HUES64 (cell line): Measurements from ENCODE around the gene ZRANB3.
"Not testable (repeated sequence)": the region's sequence is repeated elsewhere in the genome, so short reads cannot be mapped to it uniquely, and the experiment has no call there.

Experiments used
- H3K27ac ChIP-seq: 2 replicates; pipeline ENCODE4 v1.7.0; 2013; ENCODE audit warnings: low read depth, low read length, inconsistent platforms
- H3K27me3 ChIP-seq: 2 replicates; pipeline ENCODE4 v1.6.1; 2013; ENCODE audit warnings: mild to moderate bottlenecking, low read length; ENCODE audit not compliant: insufficient read depth
- H3K36me3 ChIP-seq: 2 replicates; pipeline ENCODE4 v1.6.1; 2013; ENCODE audit warnings: mild to moderate bottlenecking, low read length; ENCODE audit not compliant: insufficient read depth
- H3K4me1 ChIP-seq: 2 replicates; pipeline ENCODE4 v1.6.1; 2013; ENCODE audit warnings: mild to moderate bottlenecking, low read length, moderate library complexity; ENCODE audit not compliant: insufficient read depth
- H3K4me3 ChIP-seq: 2 replicates; pipeline ENCODE4 v1.5.1; 2013; ENCODE audit warnings: mild to moderate bottlenecking, low read length, moderate library complexity
- H3K9ac ChIP-seq: 2 replicates; pipeline ENCODE4 v1.6.1; 2013; ENCODE audit warnings: mild to moderate bottlenecking, low read depth, low read length
- H3K9me3 ChIP-seq: 2 replicates; pipeline ENCODE4 v1.6.1; 2013; ENCODE audit warnings: low read depth, low read length; ENCODE audit not compliant: insufficient read depth
- WGBS: fragments of 150-250, 120-280 bp; methylation state at CpG from one replicate; pipeline ENCODE4 v1.1.7; 2013; ENCODE audit warnings: missing lambda C conversion rate; 5-methylcytosine and 5-hydroxymethylcytosine counted together

Gene ZRANB3

DNA sequence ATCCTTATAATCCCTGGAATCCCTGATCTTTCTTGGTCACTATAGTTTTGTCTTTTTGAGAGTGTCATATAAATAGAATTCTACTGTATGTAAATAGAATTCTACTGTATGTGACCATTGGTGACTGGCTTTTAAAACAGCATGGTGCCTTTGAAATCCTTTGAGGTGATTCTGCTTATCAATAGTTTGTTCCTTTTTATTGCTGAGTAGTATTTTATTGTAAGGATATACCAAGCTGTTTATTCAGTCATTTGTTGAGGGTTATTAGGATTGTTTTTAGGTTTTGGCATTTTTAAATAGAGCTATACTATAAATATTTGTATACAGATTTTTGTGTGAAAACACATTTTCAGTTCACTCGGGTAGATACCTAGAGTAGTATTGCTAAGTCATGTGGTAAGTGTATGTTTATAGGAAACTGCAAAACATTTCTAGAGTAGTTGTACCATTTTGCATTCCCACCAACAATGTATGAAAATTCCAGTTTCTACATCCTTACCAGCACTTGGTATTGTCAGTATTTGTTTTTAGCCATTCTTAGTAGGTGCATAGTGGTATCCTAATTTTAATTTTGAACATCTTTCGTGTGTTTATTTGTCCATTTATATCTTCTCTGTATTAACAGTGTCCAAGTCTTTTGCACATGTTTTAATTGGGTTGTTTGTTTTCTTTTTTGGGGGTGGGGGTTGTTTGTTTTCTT, 433.3 kb downstream of the ZRANB3 start:
- Histone ChIP-seq H3K9me3 (no peaks in the 10 kb centered on the region), H3K9ac (no peak overlapping the region), H3K4me1 (no peaks in the 10 kb centered on the region), H3K27me3 (no peaks in the 10 kb centered on the region), H3K4me3 (no peak overlapping the region), H3K27ac (no peak overlapping the region), H3K36me3 (peaks cover 34% of the 10 kb centered on the region)
- 83% methylated on average over 2 of the region's 2 CpGs for WGBS

- Histone ChIP-seq H3K4me1 (no peaks in the 10 kb centered on the region), H3K27ac (no peak overlapping the region), H3K4me3 (no peak overlapping the region), H3K36me3 (peaks cover 31% of the 10 kb centered on the region), H3K9ac (no peak overlapping the region), H3K9me3 (no peaks in the 10 kb centered on the region), H3K27me3 (no peaks in the 10 kb centered on the region)
- WGBS, result 80% methylated on average over 2 of the region's 4 CpGs
Measured at GRCh38 chr2:135096665-135097446, 434.2 kb downstream of the ZRANB3 start.

DNA sequence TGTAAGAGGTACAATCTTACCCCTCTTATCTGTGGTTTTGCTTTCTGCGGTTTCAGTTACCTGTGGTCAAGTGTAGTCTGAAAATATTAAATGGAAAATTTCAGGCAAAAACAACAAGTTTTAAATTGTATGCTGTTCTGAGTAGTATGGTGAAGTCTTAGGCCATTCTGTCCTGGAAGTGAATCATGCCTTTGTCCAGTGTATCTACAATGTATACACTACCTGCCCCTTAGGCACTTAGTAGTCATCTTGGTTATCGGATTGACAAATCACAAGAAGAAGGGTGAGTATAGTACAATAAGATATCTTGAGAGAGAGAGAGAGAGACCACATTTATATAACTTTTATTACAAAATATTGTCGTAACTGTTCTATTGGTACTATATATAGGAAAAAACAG, 435.4 kb downstream of the ZRANB3 start:
- Histone ChIP-seq H3K4me1 (no peaks in the 10 kb centered on the region), H3K4me3 (no peak overlapping the region), H3K27ac (no peak overlapping the region), H3K9ac (no peak overlapping the region), H3K9me3 (no peaks in the 10 kb centered on the region), H3K36me3 (peaks cover 29% of the 10 kb centered on the region), H3K27me3 (no peaks in the 10 kb centered on the region)
- WGBS, result 93% methylated on average over 1 of the region's 3 CpGs

- 98% methylated on average over 2 of the region's 2 CpGs for WGBS
- no peak overlapping the region for H3K9ac ChIP-seq
- H3K36me3 ChIP-seq, result peaks cover 29% of the 10 kb centered on the region
- no peaks in the 10 kb centered on the region for H3K4me1 ChIP-seq
- H3K4me3 ChIP-seq, result no peak overlapping the region
- H3K27ac ChIP-seq, result no peak overlapping the region
- H3K9me3 ChIP-seq, result no peaks in the 10 kb centered on the region
- no peaks in the 10 kb centered on the region for H3K27me3 ChIP-seq
Measured at GRCh38 chr2:135094508-135094907, 436.5 kb downstream of the ZRANB3 start.

GRCh38 chr2:135093670-135094330, 437.2 kb downstream of the ZRANB3 start:
- no peak overlapping the region for H3K27ac ChIP-seq
- H3K9ac ChIP-seq, result no peak overlapping the region
- no peaks in the 10 kb centered on the region for H3K27me3 ChIP-seq
- peaks cover 29% of the 10 kb centered on the region for H3K36me3 ChIP-seq
- 90% methylated on average over 3 of the region's 3 CpGs for WGBS
- H3K4me1 ChIP-seq, result no peaks in the 10 kb centered on the region
- H3K4me3 ChIP-seq, result no peak overlapping the region
- no peaks in the 10 kb centered on the region for H3K9me3 ChIP-seq

DNA sequence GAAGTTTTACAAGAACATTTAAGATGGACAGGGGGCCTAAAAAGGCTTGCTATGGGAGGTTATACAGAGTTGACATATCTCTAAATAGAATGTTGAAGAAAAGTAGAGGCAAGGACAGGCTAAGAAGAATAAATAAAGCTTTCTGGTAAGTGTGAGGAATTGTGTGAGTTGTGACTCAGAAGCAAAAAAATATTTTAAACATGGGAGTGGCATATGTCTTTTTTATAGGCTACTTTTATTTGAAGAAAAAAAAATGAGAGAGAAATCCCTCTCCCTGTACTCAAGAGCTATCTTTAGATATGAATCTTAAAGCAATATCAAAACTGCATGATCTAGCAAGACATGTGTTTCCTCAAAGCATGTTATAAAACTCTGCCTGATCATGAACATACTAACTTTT, 437.8 kb downstream of the ZRANB3 start:
- no peak overlapping the region for H3K4me3 ChIP-seq
- no peak overlapping the region for H3K9ac ChIP-seq
- H3K27me3 ChIP-seq, result no peaks in the 10 kb centered on the region
- H3K27ac ChIP-seq, result no peak overlapping the region
- H3K4me1 ChIP-seq, result no peaks in the 10 kb centered on the region
- peaks cover 29% of the 10 kb centered on the region for H3K36me3 ChIP-seq
- H3K9me3 ChIP-seq, result no peaks in the 10 kb centered on the region

- H3K4me3 ChIP-seq, result no peak overlapping the region
- no peaks in the 10 kb centered on the region for H3K9me3 ChIP-seq
- peaks cover 29% of the 10 kb centered on the region for H3K36me3 ChIP-seq
- H3K27me3 ChIP-seq, result no peaks in the 10 kb centered on the region
- H3K9ac ChIP-seq, result no peak overlapping the region
- WGBS, result no CpG with 5 or more reads among the region's 1 CpG
- H3K27ac ChIP-seq, result no peak overlapping the region
- H3K4me1 ChIP-seq, result no peaks in the 10 kb centered on the region
Measured at GRCh38 chr2:135091681-135092080, 439.3 kb downstream of the ZRANB3 start.

- not testable (repeated sequence) for H3K27ac ChIP-seq, H3K9me3 ChIP-seq, H3K4me1 ChIP-seq, H3K9ac ChIP-seq, H3K27me3 ChIP-seq, H3K4me3 ChIP-seq
- WGBS, result 95% methylated on average over 4 of the region's 4 CpGs
- peaks cover 19% of the 10 kb centered on the region for H3K36me3 ChIP-seq
Measured at GRCh38 chr2:135089597-135089996, 441.4 kb downstream of the ZRANB3 start.
